GM13976 (cell line): Measurements from ENCODE around the gene ALDH1B1.

Experiments used
- DNase-seq: peaks from one replicate; pipeline ENCODE4 v3.0.0; 2012; ENCODE audit warnings: low spot score
- in situ Hi-C: fragments of 300-500 bp; cut with MboI; formaldehyde crosslinking; loops from one replicate; pipeline ENCODE4 v1.12.0; 2022; ENCODE audit warnings: low sequenced_read_pairs, mixed read lengths, inconsistent platforms; ENCODE audit not compliant: unreplicated experiment
- TF ChIP-seq, protein P1 (sequence below): IDR thresholded peaks from 2 replicates; pipeline ENCODE4 v1.5.1; 2012; ENCODE audit warnings: borderline replicate concordance, mild to moderate bottlenecking; ENCODE audit not compliant: insufficient read depth; ENCODE audit errors: extremely low read depth, missing control alignments, control extremely low read depth

The ALDH1B1 gene

DNA sequence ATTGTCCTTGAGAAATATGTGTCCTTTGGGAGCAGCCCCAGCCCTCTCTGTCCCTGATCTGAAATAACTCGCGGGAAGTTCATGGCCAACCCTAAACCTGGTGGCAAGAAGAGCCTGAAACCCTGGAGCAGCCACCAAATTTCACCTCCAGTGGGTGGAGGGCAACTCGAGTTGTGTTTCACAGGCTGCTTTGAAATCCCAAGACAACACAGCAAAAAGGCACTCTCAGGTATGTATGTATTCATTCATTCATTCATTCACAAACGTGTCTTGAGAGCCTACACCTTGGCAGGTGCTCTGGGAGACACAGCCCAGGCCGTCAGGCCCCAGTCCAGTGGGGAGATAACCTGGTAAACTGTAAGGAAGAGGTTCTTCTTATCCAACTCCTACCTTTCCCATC is 35.7 kb upstream of the ALDH1B1 start:
- TF ChIP-seq, protein P1, sequence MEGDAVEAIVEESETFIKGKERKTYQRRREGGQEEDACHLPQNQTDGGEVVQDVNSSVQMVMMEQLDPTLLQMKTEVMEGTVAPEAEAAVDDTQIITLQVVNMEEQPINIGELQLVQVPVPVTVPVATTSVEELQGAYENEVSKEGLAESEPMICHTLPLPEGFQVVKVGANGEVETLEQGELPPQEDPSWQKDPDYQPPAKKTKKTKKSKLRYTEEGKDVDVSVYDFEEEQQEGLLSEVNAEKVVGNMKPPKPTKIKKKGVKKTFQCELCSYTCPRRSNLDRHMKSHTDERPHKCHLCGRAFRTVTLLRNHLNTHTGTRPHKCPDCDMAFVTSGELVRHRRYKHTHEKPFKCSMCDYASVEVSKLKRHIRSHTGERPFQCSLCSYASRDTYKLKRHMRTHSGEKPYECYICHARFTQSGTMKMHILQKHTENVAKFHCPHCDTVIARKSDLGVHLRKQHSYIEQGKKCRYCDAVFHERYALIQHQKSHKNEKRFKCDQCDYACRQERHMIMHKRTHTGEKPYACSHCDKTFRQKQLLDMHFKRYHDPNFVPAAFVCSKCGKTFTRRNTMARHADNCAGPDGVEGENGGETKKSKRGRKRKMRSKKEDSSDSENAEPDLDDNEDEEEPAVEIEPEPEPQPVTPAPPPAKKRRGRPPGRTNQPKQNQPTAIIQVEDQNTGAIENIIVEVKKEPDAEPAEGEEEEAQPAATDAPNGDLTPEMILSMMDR, result no peak
- DNase-seq, result no peak
- in situ Hi-C loops, result loop anchor here (25.0 kb wide), 1 partner anchor 620 kb away; no protein-coding TSS in a partner anchor

DNA sequence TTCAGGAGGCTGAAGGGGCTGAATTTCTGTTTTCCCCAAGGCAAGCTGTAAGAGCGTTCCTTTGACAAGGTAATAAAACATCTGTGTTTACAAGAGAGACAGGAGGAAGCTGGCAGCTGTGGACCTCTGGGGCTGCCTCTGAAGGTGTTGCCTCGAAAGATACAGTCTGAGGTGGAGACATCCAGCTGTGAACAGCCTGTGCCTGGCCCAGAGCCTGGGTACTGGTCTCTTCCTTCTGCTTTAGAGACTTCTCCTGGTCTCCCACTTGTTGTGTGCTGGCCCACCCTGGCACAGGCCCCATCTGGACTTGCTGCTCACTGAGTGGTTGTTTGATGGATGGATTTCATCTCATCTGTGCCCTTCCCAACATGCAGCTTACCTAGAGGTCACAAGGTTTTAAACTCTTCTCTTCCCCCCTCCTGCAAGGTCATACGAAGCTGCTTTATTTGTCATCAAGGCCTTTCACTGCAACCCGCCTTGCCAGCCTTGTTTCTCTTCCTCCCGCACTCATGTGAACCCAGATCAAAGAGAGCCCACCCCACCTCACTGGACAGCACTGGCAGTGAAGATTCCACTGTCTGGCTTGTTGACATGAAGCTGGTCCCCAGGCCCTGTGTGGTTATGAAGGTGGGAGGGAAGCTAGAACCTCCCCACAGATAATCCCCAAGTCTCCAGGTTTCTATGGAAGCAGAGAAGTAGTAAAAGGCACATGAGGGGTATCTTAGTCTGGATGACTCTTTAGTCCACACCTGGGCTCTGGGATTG is 35.0 kb upstream of the ALDH1B1 start:
- in situ Hi-C loops, result loop anchor here (25.0 kb wide), 1 partner anchor 620 kb away; no protein-coding TSS in a partner anchor
- DNase-seq, result no peak
- TF ChIP-seq, protein P1, result no peak

DNA sequence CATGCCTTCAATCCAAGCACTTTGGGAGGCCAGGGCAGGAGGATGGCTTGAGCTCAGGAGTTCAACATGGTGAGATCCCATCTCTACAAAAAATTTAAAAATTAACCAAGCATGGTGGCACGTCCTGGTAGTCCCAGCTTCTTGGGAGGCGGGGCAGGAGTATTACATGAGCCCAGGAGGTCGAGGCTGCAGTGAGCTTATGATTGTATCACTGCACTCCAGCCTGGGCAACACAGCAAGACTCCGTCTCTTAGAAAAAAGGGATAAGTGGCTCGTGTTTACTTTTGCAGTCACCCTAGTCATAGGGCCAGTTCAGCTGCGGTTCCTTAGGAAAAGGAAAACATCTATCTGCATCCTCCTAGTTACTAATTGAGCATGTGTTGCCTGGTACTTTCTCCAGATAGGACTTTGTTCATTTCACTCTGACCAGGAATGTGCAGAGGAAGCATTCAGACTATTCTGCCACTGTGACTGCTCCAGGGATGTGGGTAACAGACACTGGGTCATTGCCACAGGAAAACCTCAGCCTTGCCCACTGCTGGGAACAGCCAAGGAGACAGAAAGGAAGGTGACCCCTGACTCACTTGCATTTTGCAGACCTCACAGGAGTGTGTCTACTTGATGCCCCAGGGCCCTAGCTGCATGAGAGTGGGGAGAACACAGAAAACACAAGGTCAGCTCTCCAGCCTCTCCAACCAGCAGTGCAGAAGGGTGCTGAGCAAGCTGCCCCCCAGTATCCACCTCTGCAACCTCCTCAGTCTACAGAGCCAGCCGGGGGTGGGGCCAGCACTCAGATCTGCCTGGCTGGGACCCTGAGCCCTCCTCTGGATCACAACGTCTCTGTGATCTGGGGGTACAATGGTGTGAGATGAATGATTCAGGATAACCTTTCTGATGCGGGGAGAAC is 33.9 kb upstream of the ALDH1B1 start:
- DNase-seq, result no peak
- in situ Hi-C loops, result loop anchor here (25.0 kb wide), 1 partner anchor 621 kb away; no protein-coding TSS in a partner anchor

DNA sequence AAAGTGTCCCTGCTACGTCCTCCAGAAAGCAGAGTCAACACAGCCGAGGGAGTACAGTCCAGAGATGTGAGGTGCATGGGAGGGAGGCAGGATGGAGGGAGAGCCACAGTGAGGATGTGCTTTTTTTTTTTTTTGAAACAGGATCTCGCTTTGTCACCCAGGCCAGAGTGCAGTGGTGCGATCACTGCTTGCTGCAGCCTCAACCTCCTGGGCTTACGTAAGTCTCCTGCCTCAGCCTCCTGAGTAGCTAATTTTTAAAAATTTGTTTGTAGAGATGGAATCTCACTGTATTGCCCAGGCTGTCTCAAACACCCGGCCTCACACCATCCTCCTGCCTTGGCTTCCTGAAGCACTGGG is 33.2 kb upstream of the ALDH1B1 start:
- no peak for DNase-seq
- in situ Hi-C loops, result loop anchor here (25.0 kb wide), 1 partner anchor 622 kb away; no protein-coding TSS in a partner anchor
- TF ChIP-seq, protein P1, result no peak

More for the DNA sequence above, 33.9 kb upstream of the ALDH1B1 start:
- TF ChIP-seq, protein P1, result no peak

DNA sequence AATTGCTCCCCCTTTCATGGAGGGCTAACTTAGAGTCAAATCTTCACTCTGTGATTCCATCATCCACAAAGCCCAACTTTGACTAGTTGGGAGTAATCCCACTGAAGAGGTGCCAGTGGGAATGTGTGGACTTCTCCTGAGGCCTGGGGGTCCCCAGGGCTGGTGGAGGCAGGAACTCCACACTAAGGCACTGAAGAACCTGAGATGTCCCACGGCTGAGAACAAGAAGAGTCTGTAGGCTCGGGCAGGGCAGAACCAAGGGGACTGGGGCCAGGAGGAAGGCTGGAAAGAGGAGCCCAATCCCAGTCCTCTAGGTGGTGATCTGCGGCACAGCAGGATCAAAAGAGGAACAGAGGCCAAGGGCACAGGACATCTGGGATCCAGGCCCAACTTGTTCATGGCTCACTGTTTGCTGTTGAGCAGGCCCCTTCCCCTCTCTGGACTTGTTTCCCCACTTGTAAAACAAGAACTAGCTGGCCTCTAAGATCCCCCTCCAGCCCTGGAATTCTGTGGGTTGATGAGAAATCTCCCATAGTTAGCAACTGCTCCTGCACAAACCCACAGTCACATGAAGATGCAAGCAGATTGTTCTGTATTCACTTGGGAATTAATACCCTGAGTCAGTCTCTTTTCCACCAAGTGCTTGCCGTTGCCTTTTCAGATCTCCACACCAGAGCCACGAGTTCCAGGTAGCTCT is 32.7 kb upstream of the ALDH1B1 start:
- TF ChIP-seq, protein P1, result no peak
- in situ Hi-C loops, result loop anchor here (10.0 to 25.0 kb wide), 3 partner anchors 275 to 623 kb away; partner anchors contain the start of gene SLC25A51
- DNase-seq, result no peak

DNA sequence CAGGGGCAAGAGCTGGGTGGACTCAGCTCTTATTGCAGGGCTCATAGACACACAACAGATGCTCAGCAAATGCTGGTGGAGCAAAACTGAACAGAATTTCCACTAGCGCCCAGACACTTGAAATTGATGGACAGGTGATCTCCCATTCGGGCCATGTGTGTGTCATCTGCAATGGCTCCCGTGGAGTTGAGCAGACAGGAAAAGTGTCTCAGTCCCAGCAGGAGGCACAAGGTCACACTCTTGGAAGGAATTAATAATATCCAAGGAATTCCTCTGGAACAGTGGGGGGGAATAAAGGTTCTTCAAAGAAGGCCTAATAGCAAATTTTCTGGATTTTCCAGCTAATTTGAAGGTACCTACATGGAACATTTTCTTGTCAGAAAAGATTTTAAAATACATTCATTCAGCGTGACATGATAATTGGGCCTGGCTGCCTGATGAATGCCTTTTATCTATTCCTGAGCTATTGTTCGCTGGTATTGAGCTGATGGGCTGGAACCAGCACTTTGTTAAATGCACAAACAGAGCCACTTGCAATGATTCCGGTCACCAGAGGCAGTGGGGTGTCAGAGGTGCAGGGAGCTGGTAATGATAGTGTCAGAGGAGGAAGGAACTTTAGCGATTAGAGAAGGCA is 31.5 kb upstream of the ALDH1B1 start:
- TF ChIP-seq, protein P1, result no peak
- in situ Hi-C loops, result loop anchor here (10.0 to 25.0 kb wide), 3 partner anchors 276 to 624 kb away; partner anchors contain the start of gene SLC25A51
- DNase-seq, result no peak
